Activated CD4-positive, alpha-beta T cell treated with anti-CD3 and anti-CD28 coated beads, Interleukin-2, amount 50 U/mL, for 4 hours (primary cell): ENCODE results near the gene TTC7B.

Experiments used
- DNase-seq, 2 experiments: peaks; one replicate each; pipeline ENCODE4 v3.0.0-alpha.2; 2020

The TTC7B gene

DNA sequence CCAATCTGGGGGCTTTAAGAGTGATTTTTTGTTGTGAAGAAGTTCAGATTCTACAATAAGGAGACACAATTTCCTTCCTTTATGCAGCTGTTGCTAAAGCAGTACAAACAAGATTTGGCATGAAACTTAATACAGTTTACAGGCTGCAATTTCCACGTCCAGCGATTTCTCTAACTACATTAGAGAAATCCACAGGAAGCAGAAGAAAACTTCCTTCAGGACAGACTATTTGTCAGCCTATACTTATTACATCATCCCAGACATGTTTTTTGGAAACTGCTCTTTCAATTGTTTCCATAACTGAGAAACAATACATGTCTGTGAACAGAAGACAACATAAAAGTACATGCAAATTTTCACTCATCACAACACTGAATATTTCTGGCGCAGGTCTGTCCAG is 204.3 kb downstream of the TTC7B start:
- DNase-seq, result no peak

GRCh38 chr14:90611501-90611900 is 204.7 kb downstream of the TTC7B start:
- DNase-seq, result no peak

DNA sequence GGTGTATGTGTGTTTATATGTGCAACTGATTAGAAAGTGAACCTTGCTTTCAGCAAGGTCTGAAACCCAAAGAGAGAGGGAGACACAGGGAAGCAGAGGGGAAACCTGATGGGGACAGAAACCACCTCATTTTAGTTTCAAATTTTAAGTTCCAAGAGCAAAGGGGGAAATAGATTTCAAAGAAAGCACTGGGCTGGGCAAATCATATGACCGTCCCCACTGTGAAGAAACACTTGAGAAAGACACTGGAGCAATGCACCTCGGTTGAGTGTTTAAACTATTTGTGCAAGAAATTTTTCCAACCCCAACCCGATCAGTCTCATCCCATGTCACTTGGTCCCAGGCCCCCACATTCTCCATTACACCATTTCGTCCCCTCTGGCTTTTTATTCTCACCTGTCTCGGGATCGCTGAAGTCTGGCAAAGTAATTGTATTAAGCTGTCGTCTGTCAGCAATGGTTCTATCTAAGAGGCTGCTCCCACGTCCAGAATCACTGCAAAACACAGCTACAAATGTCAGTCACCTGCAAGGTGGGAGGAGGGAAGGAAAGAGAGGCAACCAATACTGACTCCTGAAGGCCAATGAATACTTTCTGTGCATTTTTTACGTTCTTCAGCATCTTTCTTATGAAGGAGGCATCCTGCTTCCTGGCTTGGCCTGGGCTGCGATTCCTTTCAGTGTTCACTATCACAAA is 205.7 kb downstream of the TTC7B start:
- no peak for DNase-seq

- no peak for DNase-seq
These were observed 206.9 kb downstream of the TTC7B start for GRCh38 chr14:90609376-90609775.

GRCh38 chr14:90608929-90609341 is 207.3 kb downstream of the TTC7B start:
- no peak for DNase-seq

- DNase-seq, result no peak
These were observed 207.9 kb downstream of the TTC7B start for GRCh38 chr14:90608281-90608680.

- no peak for DNase-seq
These were observed 209.1 kb downstream of the TTC7B start for GRCh38 chr14:90607141-90607540.

GRCh38 chr14:90606434-90606833 is 209.8 kb downstream of the TTC7B start:
- no peak for DNase-seq

DNA sequence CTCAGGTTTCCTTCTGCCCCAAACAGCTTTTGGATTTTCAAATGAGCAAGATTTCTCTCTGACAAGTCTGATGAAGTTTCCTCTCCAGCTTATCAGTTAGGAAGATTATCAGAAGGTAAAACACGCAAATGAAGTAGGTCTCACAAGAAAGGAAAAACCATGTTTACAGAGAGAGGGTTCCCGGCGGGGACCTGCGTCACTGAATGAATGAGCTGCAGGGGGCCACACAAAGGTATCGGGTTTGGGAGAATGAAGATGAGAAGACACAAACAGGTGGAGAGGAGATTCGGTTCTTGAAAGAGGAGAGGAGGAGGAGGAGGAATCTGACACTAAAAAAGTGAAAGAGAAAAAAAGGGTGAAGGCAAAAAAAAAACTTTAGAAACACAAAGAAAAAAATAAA is 210.8 kb downstream of the TTC7B start:
- no peak for DNase-seq

DNA sequence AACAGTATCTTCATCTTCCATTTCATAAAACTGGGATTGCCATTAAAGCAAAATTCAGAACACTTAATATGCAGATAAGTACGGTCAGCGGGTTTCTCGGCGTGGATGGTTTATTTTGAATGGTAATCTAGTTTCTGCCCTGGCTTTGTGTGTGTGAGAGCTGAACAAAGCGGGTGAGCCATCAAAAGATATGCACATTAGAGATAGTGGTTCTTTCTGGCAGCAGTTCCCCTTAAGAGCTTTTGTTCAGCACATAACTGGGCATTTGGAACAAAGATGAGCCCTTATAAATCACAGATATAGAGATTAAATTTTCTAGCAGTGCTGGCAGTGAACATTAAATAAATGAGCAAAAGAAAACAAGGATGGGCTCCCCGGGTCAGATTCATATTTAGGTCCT is 211.9 kb downstream of the TTC7B start:
- DNase-seq, result no peak

DNA sequence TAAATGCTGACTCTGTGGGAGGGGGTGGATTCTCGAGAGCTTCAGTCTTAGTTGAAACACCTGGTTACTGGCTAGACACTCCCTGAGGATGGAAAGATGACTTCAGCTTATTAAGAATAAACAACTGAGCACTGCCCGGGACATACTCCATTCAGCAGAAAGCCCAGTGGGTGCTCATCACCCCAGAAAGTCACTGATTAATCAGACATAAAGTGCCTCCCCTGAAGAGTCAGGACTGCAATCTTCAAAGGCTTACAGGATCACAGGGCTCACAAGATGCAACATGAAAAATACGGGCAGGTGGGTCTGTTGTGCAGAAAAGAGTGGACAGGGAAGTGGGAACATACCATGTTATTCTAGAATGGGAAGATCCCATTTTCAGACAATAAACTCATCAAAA is 212.4 kb downstream of the TTC7B start:
- no peak for DNase-seq

GRCh38 chr14:90603336-90603735 is 212.9 kb downstream of the TTC7B start:
- no peak for DNase-seq

DNA sequence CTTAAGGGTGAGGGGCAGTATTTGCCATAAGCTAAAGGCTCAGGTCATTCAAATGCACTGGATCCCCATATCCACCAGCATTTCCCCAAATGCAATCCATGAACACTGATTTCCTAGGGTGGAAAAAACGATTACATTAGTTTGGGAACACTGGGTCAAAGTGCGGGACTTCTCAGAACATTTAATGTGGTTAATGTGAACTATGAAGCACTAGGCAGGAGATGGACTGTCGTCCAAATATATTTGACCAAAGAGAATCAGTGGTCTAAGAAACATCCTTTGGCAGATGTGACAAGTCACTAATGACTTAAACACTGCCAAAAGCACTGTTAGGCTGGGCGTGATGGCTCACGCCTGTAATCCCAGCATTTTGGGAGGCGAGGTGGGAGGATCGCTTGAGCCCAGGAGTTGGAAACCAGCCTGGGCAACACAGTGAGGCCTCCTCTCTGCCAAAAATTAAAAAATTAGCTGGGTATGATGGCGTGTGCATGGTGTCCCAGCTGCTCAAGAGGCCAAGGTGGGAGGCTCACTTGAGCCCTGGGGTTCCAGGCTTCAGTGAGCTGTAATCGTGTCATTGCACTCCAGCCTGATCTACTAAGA is 214.0 kb downstream of the TTC7B start:
- no peak for DNase-seq

- no peak for DNase-seq
These were observed 214.7 kb downstream of the TTC7B start for GRCh38 chr14:90601563-90601962.

- no peak for DNase-seq
These were observed 215.6 kb downstream of the TTC7B start for GRCh38 chr14:90600619-90601018.

DNA sequence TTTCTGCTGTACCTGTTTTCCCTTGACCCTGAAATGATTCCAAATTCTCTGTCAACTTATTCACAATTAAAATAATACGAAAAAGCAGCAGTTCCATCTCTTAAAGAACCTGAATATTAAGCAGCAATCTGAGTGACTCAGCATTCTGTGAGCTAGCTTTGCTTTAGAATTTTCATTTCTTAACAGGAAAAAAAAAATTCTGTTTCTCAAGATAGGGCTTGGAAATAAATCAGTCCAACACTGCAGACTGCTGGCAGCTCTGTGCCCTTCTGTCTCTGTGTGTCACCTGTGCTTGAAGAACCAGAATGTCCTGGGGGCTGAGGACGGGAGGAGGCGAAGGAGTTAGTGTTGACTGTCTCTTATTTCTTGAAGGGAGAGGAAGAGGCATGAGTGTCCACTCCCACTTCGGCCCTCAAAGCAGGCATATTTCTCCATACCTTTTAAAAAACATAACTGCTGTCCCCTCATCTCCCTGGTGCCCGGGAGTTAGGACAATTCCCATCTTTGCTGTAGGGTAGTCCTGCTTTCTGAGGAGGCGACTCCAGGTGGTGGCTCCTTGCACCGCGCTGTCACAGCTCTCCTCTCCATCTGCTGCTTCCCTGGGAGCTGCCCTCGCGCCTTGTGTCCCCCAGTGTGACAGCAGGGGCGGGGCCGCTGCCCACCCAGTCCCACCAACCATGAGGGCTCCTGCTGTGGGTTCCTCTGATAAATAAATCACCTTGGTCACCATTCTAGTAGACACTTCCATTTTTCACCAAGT is 216.3 kb downstream of the TTC7B start:
- DNase-seq, result no peak

GRCh38 chr14:90599339-90599738 is 216.9 kb downstream of the TTC7B start:
- DNase-seq, result no peak

- no peak for DNase-seq
These were observed 218.3 kb downstream of the TTC7B start for GRCh38 chr14:90597961-90598360.

DNA sequence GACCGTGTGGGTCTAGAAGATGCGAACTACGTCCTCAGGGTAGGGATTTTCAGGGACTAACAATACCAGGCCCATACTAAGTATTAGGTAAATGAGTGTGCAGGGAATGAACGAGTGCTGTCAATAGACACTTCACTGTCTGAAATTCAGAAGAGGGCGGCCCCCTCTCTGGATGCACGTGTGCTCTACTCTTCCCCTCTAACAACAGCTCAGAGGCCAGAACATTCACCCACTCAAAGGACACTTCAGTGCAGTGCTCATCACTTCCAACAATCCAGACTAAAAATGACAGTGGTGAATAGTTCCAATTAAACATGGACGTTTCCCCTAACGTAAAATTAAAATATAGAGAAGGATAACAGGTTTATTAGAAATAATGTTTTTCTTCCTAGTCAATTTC is 219.5 kb downstream of the TTC7B start:
- DNase-seq, result no peak

GRCh38 chr14:90593254-90594040 is 222.8 kb downstream of the TTC7B start:
- no peak for DNase-seq

- DNase-seq, result no peak
These were observed 223.6 kb downstream of the TTC7B start for GRCh38 chr14:90592655-90593054.

DNA sequence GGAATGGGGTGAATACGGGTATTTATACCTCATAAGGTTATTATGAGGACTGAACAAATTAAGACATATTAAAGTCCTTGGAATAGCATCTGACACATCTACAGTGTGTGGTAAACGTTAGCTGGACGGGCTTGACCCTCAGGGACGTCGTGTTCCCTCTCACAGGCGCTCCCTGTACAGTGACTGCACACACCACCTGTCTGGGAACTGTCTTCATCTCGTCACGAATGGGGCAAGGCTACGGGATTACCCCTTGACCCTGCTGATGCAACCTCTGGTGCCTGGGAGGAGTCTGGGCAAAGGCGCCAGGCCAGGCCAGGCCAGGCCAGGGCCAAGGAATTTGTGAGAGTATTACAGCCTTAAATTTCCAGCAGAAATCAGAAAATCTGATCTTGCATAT is 228.3 kb downstream of the TTC7B start:
- no peak for DNase-seq

- DNase-seq, result no peak
These were observed 228.8 kb downstream of the TTC7B start for GRCh38 chr14:90587252-90587910.
